Measurements from ENCODE around the gene IER2.
"Not testable (repeated sequence)": the region's sequence is repeated elsewhere in the genome, so short reads cannot be mapped to it uniquely, and the experiment has no call there.

IER2 gene

GRCh38 chr19:13162724-13163608 lies 12.8 kb downstream of the IER2 start:
- DNase-seq (ENCODE audit: low read depth in 1 of 2, low spot score in 1 of 2), result peak; percentile 61 to 82

GRCh38 chr19:13163609-13164342 lies 13.6 kb downstream of the IER2 start:
- DNase-seq (ENCODE audit: low read depth in 1 of 2, low spot score in 1 of 2), result no peak

GRCh38 chr19:13164343-13165161 lies 14.3 kb downstream of the IER2 start:
- no peak for DNase-seq (ENCODE audit: low read depth in 1 of 2, low spot score in 1 of 2)

GRCh38 chr19:13165162-13165997 lies 15.2 kb downstream of the IER2 start:
- DNase-seq (ENCODE audit: low read depth in 1 of 2, low spot score in 1 of 2), result no peak

GRCh38 chr19:13166151-13166550 lies 15.9 kb downstream of the IER2 start:
- DNase-seq (ENCODE audit: low read depth in 1 of 2, low spot score in 1 of 2), result not testable (repeated sequence)

GRCh38 chr19:13169769-13170168 lies 19.6 kb downstream of the IER2 start:
- DNase-seq (ENCODE audit: low read depth in 1 of 2, low spot score in 1 of 2), result no peak

- DNase-seq (ENCODE audit: low read depth in 1 of 2, low spot score in 1 of 2), result no peak
These were observed 20.9 kb downstream of the IER2 start for GRCh38 chr19:13171146-13171545.

GRCh38 chr19:13172346-13173138 lies 22.3 kb downstream of the IER2 start:
- DNase-seq (ENCODE audit: low read depth in 1 of 2, low spot score in 1 of 2), result peak; percentile 59 to 78

- no peak for DNase-seq (ENCODE audit: low read depth in 1 of 2, low spot score in 1 of 2)
These were observed 23.0 kb downstream of the IER2 start for GRCh38 chr19:13173139-13173737.

- DNase-seq (ENCODE audit: low read depth in 1 of 2, low spot score in 1 of 2), result no peak
These were observed 26.1 kb downstream of the IER2 start for GRCh38 chr19:13176345-13176744.

GRCh38 chr19:13177584-13177983 lies 27.4 kb downstream of the IER2 start:
- DNase-seq (ENCODE audit: low read depth in 1 of 2, low spot score in 1 of 2), result not testable (repeated sequence)

GRCh38 chr19:13178291-13178690 lies 28.1 kb downstream of the IER2 start:
- DNase-seq (ENCODE audit: low read depth in 1 of 2, low spot score in 1 of 2), result not testable (repeated sequence)

GRCh38 chr19:13181747-13182388 lies 31.7 kb downstream of the IER2 start:
- DNase-seq (ENCODE audit: low read depth in 1 of 2, low spot score in 1 of 2), result no peak

- not testable (repeated sequence) for DNase-seq (ENCODE audit: low read depth in 1 of 2, low spot score in 1 of 2)
These were observed 34.7 kb downstream of the IER2 start for GRCh38 chr19:13184926-13185325.

GRCh38 chr19:13185763-13186657 lies 35.8 kb downstream of the IER2 start:
- DNase-seq (ENCODE audit: low read depth in 1 of 2, low spot score in 1 of 2), result not testable (repeated sequence)

GRCh38 chr19:13186688-13187087 lies 36.5 kb downstream of the IER2 start:
- DNase-seq (ENCODE audit: low read depth in 1 of 2, low spot score in 1 of 2), result not testable (repeated sequence)

- no peak for DNase-seq (ENCODE audit: low read depth in 1 of 2, low spot score in 1 of 2)
These were observed 37.2 kb downstream of the IER2 start for GRCh38 chr19:13187419-13187818.

- DNase-seq (ENCODE audit: low read depth in 1 of 2, low spot score in 1 of 2), result no peak
These were observed 39.4 kb downstream of the IER2 start for GRCh38 chr19:13189600-13189999.

Data from activated CD4-positive, alpha-beta T cell treated with anti-CD3 and anti-CD28 coated beads, Interleukin-2, amount 50 U/mL, for 24 hours (primary cell).